BE2C (cell line): ENCODE measurements around the gene RGSL1.

Source experiments
- DNase-seq: peaks from one replicate; pipeline ENCODE4 v3.0.0-alpha.2; 2020
- H3K27me3 ChIP-seq: fragments of 250-450 bp; sonication (Bioruptor Pico); 2 replicates; pipeline ENCODE4 v1.5.1; 2020; ENCODE audit warnings: mild to moderate bottlenecking
- H3K36me3 ChIP-seq: fragments of 250-450 bp; sonication (Bioruptor Pico); 2 replicates; pipeline ENCODE4 v1.5.1; 2020; ENCODE audit warnings: mild to moderate bottlenecking
- H3K4me1 ChIP-seq: fragments of 250-450 bp; sonication (Bioruptor Pico); 2 replicates; pipeline ENCODE4 v1.5.1; 2020
- H3K4me3 ChIP-seq: 2 replicates; pipeline ENCODE4 v1.5.1; 2011; ENCODE audit warnings: low read depth, low read length
- H3K9me3 ChIP-seq: fragments of 250-450 bp; sonication (Bioruptor Pico); 2 replicates; pipeline ENCODE4 v1.5.1; 2020
- TF ChIP-seq, protein P1 (sequence below): IDR thresholded peaks from 2 replicates; pipeline ENCODE4 v1.5.1; 2012; ENCODE audit warnings: mild to moderate bottlenecking, low read depth, low read length

Gene RGSL1

DNA sequence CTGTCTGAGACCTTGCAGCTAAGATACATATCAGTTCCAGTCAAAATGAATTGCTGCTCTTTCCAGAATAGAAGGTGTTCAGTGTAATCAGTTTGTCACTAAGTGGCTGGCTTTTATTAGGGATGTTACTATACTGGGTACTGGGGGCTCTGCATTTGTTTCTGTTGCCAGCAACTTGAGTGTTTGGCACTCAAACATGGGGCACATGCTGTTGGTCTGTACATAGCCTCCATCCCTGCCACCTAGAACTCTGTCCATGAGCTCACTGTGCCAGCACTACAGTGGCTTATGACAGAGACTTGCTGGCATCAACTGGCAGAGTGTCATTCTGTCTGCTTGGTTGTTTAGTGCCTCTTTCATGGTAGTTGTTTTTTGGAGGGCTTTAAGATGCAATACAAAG lies 45.1 kb downstream of the RGSL1 start:
- H3K4me1 ChIP-seq: no peaks in the 10 kb centered on the region
- H3K27me3 ChIP-seq: peaks cover 19% of the 10 kb centered on the region
- H3K4me3 ChIP-seq: no peak overlapping the region
- TF ChIP-seq, protein P1, sequence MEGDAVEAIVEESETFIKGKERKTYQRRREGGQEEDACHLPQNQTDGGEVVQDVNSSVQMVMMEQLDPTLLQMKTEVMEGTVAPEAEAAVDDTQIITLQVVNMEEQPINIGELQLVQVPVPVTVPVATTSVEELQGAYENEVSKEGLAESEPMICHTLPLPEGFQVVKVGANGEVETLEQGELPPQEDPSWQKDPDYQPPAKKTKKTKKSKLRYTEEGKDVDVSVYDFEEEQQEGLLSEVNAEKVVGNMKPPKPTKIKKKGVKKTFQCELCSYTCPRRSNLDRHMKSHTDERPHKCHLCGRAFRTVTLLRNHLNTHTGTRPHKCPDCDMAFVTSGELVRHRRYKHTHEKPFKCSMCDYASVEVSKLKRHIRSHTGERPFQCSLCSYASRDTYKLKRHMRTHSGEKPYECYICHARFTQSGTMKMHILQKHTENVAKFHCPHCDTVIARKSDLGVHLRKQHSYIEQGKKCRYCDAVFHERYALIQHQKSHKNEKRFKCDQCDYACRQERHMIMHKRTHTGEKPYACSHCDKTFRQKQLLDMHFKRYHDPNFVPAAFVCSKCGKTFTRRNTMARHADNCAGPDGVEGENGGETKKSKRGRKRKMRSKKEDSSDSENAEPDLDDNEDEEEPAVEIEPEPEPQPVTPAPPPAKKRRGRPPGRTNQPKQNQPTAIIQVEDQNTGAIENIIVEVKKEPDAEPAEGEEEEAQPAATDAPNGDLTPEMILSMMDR: no peak
- DNase-seq: no peak
- no peaks in the 10 kb centered on the region for H3K36me3 ChIP-seq
- H3K9me3 ChIP-seq: no peaks in the 10 kb centered on the region

DNA sequence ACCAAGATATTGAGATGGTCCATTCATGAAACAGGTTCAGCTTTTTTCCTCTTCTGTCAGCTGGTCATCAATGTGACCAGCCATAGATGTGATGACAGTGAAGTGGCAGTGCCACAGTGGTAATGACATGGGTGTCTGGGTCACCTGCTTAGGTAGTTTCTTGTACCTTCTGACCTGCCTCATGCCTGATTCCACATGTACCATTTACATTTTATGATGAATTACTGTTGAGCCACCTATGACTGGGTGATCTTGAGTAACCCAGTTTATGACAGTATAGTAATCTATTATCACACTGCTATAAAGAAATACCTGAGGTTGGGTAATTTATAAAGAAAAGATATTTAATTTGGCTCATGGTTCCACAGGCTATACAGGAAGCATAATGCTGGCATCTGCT lies 45.7 kb downstream of the RGSL1 start:
- no peak for DNase-seq
- TF ChIP-seq, protein P1: no peak
- peaks cover 20% of the 10 kb centered on the region for H3K27me3 ChIP-seq
- H3K4me1 ChIP-seq: no peaks in the 10 kb centered on the region
- H3K4me3 ChIP-seq: no peak overlapping the region
- no peaks in the 10 kb centered on the region for H3K9me3 ChIP-seq
- no peaks in the 10 kb centered on the region for H3K36me3 ChIP-seq

DNA sequence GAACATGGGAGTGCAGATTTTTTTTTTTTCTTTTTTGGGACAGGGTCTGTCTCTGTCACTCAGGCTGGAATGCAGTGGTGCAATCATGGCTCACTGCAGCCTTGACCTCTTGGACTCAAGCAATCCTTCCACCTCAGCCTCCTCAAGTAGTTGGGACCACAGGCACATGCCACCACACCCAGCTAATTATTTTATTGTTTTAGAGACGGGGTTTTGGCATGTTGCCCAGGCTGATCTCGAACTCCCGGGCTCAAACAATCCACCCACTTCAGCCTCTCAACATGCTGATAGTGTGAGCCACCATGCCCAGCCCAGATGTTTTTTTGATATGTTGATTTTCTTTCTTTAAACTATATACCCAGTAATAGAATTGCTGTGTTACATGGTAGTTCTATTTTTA lies 57.7 kb downstream of the RGSL1 start:
- H3K4me3 ChIP-seq: no peak overlapping the region
- no peak for DNase-seq
- TF ChIP-seq, protein P1: no peak

DNA sequence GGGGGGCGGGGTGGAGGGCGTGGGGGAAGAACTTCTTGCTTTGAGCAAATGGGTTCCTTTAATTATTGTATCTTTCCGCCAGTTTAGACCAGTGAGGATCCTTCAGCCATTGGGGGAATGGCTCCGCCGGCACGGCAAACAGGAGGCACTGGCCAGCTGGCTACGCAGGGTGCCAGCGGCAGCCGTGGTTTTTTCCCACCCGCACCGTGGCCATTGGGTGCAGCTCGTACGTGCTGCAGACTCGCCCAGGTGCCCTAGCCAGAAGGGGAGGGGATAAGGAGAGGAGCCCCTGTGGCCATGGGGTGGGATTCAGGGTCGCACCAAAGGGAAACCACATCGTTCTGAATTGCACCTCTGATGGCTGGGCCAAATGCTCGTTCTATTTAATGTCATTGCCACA lies 65.6 kb downstream of the RGSL1 start:
- H3K4me1 ChIP-seq: no peaks in the 10 kb centered on the region
- H3K9me3 ChIP-seq: no peaks in the 10 kb centered on the region
- no peak overlapping the region for H3K4me3 ChIP-seq
- TF ChIP-seq, protein P1: no peak
- peaks cover 16% of the 10 kb centered on the region for H3K27me3 ChIP-seq
- no peaks in the 10 kb centered on the region for H3K36me3 ChIP-seq
- DNase-seq: no peak

More for the DNA sequence above, 57.7 kb downstream of the RGSL1 start:
- no peaks in the 10 kb centered on the region for H3K4me1 ChIP-seq
- no peaks in the 10 kb centered on the region for H3K36me3 ChIP-seq
- no peaks in the 10 kb centered on the region for H3K9me3 ChIP-seq
- no peaks in the 10 kb centered on the region for H3K27me3 ChIP-seq

DNA sequence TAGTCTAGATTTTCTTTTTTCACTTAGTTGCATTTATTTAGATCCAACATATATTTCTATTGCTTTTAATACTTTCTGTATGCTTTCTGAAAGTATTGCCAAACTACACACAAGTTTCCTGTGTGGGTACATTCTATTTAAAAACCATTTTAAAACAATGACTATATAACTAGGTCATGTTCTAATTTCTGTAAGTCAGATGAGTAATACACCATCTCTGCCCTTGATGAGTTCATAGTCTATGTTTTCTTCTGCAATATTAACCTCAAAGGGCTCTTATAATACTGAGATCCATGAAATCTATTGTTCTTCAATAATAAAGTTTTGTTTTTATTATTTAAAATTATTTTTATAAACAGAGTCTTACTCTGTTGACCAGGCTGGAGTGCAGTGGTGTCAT lies 70.8 kb downstream of the RGSL1 start:
- Histone ChIP-seq H3K36me3 (no peaks in the 10 kb centered on the region), H3K27me3 (peaks cover 11% of the 10 kb centered on the region), H3K4me3 (no peak overlapping the region), H3K4me1 (no peaks in the 10 kb centered on the region), H3K9me3 (no peaks in the 10 kb centered on the region)
- TF ChIP-seq, protein P1: no peak
- no peak for DNase-seq

DNA sequence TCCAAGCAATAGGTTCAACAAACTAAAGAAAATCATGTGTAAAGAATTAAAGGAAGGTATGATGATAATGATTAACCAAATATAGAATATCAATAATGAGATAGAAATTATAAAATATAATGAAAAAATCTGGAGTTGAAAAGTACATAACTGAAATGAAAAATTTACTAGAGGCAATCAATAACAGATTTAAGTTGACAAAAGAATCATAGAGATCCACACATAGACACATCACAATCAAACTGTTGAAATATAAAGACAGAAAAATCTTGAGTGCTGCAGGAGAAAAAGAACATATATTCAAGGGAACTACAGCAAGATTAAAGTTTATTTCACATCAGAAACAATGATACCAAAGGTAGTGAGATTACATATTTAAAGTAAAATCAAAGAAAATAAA lies 75.4 kb downstream of the RGSL1 start:
- peaks cover 3% of the 10 kb centered on the region for H3K27me3 ChIP-seq
- no peak overlapping the region for H3K4me3 ChIP-seq
- no peak for DNase-seq
- no peaks in the 10 kb centered on the region for H3K36me3 ChIP-seq
- no peaks in the 10 kb centered on the region for H3K4me1 ChIP-seq
- TF ChIP-seq, protein P1: no peak
- H3K9me3 ChIP-seq: no peaks in the 10 kb centered on the region
